Trophoblast cell (in vitro differentiated cells and primary cell): ENCODE results near the gene SCMH1.
"Not testable (repeated sequence)": the region's sequence is repeated elsewhere in the genome, so short reads cannot be mapped to it uniquely, and the experiment has no call there.

Experiments
- DNase-seq, 2 donors: peaks; one replicate each; pipeline ENCODE4 v3.0.0-alpha.2; 2016
- H2AFZ ChIP-seq: 2 replicates; pipeline ENCODE4 v1.6.1; 2013; ENCODE audit warnings: low read length, moderate library complexity, mild to moderate bottlenecking; ENCODE audit not compliant: insufficient read depth, poor library complexity
- H2AK5ac ChIP-seq: 2 replicates; pipeline ENCODE4 v1.6.1; 2013; ENCODE audit warnings: mild to moderate bottlenecking, low read length
- H2BK120ac ChIP-seq: 2 replicates; pipeline ENCODE4 v1.6.1; 2013; ENCODE audit warnings: low read length, mild to moderate bottlenecking, moderate library complexity; ENCODE audit not compliant: insufficient read depth, poor library complexity
- H2BK12ac ChIP-seq: 2 replicates; pipeline ENCODE4 v1.6.1; 2013; ENCODE audit warnings: mild to moderate bottlenecking, low read length, moderate library complexity
- H2BK5ac ChIP-seq: 2 replicates; pipeline ENCODE4 v1.6.1; 2013; ENCODE audit warnings: low read length, low read depth, moderate library complexity, mild to moderate bottlenecking; ENCODE audit not compliant: poor library complexity
- H3K14ac ChIP-seq: 2 replicates; pipeline ENCODE4 v1.6.1; 2013; ENCODE audit warnings: mild to moderate bottlenecking, low read length
- H3K18ac ChIP-seq: 2 replicates; pipeline ENCODE4 v1.6.1; 2013; ENCODE audit warnings: mild to moderate bottlenecking, low read length
- H3K23ac ChIP-seq: 2 replicates; pipeline ENCODE4 v1.6.1; 2013; ENCODE audit warnings: low read length
- H3K27ac ChIP-seq: 2 replicates; pipeline ENCODE4 v1.5.1; 2013; ENCODE audit warnings: low read depth, mild to moderate bottlenecking, inconsistent platforms, low read length, moderate library complexity
- H3K27me3 ChIP-seq: 2 replicates; pipeline ENCODE4 v1.6.1; 2013; ENCODE audit warnings: inconsistent platforms, mild to moderate bottlenecking, low read length, moderate library complexity; ENCODE audit not compliant: insufficient read depth
- H3K36me3 ChIP-seq, 2 experiments: 1 replicate in 1 of 2; 2 replicates in 1 of 2; pipeline ENCODE4 v1.6.1; 2013; ENCODE audit warnings: low read length in 2 of 2, mild to moderate bottlenecking in 2 of 2, moderate library complexity in 1 of 2; ENCODE audit not compliant: insufficient read depth in 2 of 2, control insufficient read depth in 1 of 2
- H3K4ac ChIP-seq: 2 replicates; pipeline ENCODE4 v1.6.1; 2013; ENCODE audit warnings: low read depth, mild to moderate bottlenecking, low read length, moderate library complexity
- H3K4me1 ChIP-seq, 2 experiments: 1 replicate in 1 of 2; 2 replicates in 1 of 2; pipeline ENCODE4 v1.6.1; 2013; ENCODE audit warnings: low read length in 2 of 2, mild to moderate bottlenecking in 2 of 2, moderate library complexity in 1 of 2; ENCODE audit not compliant: insufficient read depth in 2 of 2, control insufficient read depth in 1 of 2
- H3K4me2 ChIP-seq: 2 replicates; pipeline ENCODE4 v1.6.1; 2013; ENCODE audit warnings: inconsistent platforms, mild to moderate bottlenecking, low read length, moderate library complexity
- H3K4me3 ChIP-seq: 2 replicates; pipeline ENCODE4 v1.5.1; 2013; ENCODE audit warnings: mild to moderate bottlenecking, low read depth, low read length, inconsistent platforms
- H3K79me1 ChIP-seq: one replicate; pipeline ENCODE4 v1.6.1; 2013; ENCODE audit warnings: low read length
- H3K79me2 ChIP-seq: 2 replicates; pipeline ENCODE4 v1.6.1; 2013; ENCODE audit warnings: low read length, mild to moderate bottlenecking; ENCODE audit not compliant: control insufficient read depth, insufficient read depth, poor library complexity
- H3K9ac ChIP-seq: 2 replicates; pipeline ENCODE4 v1.6.1; 2013; ENCODE audit warnings: mild to moderate bottlenecking, low read length
- H3K9me3 ChIP-seq: 2 replicates; pipeline ENCODE4 v1.6.1; 2013; ENCODE audit warnings: low read depth, mild to moderate bottlenecking, control low read depth, inconsistent platforms, low read length; ENCODE audit not compliant: insufficient read depth
- H4K12ac ChIP-seq: 2 replicates; pipeline ENCODE4 v1.6.1; 2013; ENCODE audit warnings: low read depth, mild to moderate bottlenecking, low read length, moderate library complexity
- H4K8ac ChIP-seq: 2 replicates; pipeline ENCODE4 v1.6.1; 2013; ENCODE audit warnings: low read depth, mild to moderate bottlenecking, low read length, moderate library complexity
- H4K91ac ChIP-seq: one replicate; pipeline ENCODE4 v1.6.1; 2013; ENCODE audit warnings: low read depth, mild to moderate bottlenecking, low read length, moderate library complexity
- WGBS: extraction: QIAGEN DNeasy Blood & Tissue Kit; methylation state at CpG from one replicate; pipeline ENCODE4 v1.1.7; 2013; ENCODE audit warnings: missing lambda C conversion rate; ENCODE audit not compliant: insufficient read length, insufficient coverage; ENCODE audit errors: extremely low coverage; 5-methylcytosine and 5-hydroxymethylcytosine counted together

The SCMH1 gene

DNA sequence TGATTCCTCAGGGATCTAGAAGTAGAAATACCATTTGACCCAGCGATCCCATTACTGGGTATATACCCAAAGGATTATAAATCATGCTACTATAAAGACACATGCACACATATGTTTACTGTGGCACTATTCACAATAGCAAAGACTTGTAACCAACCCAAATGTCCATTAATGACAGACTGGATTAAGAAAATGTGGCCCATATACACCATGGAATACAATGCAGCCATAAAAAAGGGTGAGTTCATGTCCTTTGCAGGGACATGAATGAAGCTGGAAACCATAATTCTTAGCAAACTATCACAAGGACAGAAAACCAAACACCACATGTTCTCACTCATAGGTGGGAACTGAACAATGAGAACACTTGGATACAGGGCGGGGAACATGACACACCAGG, 30.5 kb downstream of the SCMH1 start:
- H2BK120ac ChIP-seq, H3K9ac ChIP-seq, H4K12ac ChIP-seq, DNase-seq, H4K8ac ChIP-seq, H4K91ac ChIP-seq, H3K4me2 ChIP-seq, H2AFZ ChIP-seq, H3K27me3 ChIP-seq, H3K4me3 ChIP-seq, H3K36me3 ChIP-seq, H3K4ac ChIP-seq, H3K27ac ChIP-seq, H3K9me3 ChIP-seq, H3K4me1 ChIP-seq, H2AK5ac ChIP-seq, H3K18ac ChIP-seq, H2BK12ac ChIP-seq, H3K79me1 ChIP-seq, H3K14ac ChIP-seq, H3K79me2 ChIP-seq, H2BK5ac ChIP-seq, H3K23ac ChIP-seq: not testable (repeated sequence)
- WGBS, result no CpG with 5 or more reads among the region's 2 CpGs

DNA sequence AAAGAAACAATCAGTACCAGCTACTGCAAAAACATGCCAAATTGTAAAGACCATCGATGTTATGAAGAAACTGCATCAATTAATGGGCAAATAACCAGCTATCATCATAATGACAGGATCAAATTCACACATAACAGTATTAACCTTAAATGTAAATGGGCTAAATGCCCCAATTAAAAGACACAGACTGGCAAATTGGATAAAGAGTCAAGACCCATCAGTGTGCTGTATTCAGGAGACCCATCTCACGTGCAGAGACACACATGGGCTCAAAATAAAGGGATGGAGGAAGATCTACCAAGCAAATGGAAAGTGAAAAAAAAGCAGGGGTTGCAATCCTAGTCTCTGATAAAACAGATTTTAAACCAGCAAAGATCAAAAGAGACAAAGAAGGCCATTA, 35.1 kb downstream of the SCMH1 start:
- H2BK12ac ChIP-seq, H3K79me2 ChIP-seq, H4K12ac ChIP-seq, DNase-seq, H3K9me3 ChIP-seq, H3K27me3 ChIP-seq, H2AFZ ChIP-seq, H3K9ac ChIP-seq, H4K8ac ChIP-seq, H3K14ac ChIP-seq, H2BK5ac ChIP-seq, H3K4me2 ChIP-seq, H3K18ac ChIP-seq, H3K4me1 ChIP-seq, H3K4me3 ChIP-seq, H4K91ac ChIP-seq, H2BK120ac ChIP-seq, H2AK5ac ChIP-seq, H3K27ac ChIP-seq, H3K4ac ChIP-seq, H3K79me1 ChIP-seq, H3K23ac ChIP-seq, H3K36me3 ChIP-seq: not testable (repeated sequence)
- no CpG with 5 or more reads among the region's 2 CpGs for WGBS

DNA sequence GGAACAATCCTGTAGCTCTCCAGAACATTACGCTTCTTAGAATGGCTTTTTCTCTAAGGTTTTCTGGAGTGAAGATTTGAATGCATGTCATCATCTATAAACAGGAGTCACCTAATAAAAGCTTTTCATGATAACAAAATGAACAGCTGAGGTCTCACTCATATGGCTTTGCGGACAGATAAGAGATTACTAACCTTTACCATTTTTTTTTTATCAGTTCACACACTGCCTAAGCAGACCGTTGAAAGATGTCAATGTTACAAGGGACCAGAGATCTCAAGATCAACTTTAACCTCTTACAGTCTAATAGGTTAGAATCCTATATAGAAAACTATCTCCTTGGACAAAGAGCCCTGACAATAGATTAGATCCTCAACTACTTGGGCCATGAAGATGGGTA, 41.4 kb downstream of the SCMH1 start:
- Histone ChIP-seq H2AK5ac (no peak overlapping the region), H4K12ac (no peak overlapping the region), H3K4me2 (no peak overlapping the region), H3K18ac (no peak overlapping the region), H3K27ac (no peak overlapping the region), H3K36me3 (peaks cover 2 to 8% of the 10 kb centered on the region in 2 experiments), H2BK5ac (no peak overlapping the region), H3K4me3 (no peak overlapping the region), H3K27me3 (no peaks in the 10 kb centered on the region), H3K79me2 (no peaks in the 10 kb centered on the region), H4K8ac (no peak overlapping the region), H2BK120ac (no peak overlapping the region), H3K4me1 (no peaks in the 10 kb centered on the region), H3K9me3 (peaks cover 4% of the 10 kb centered on the region), H3K14ac (no peak overlapping the region), H3K23ac (no peak overlapping the region), H2AFZ (no peak overlapping the region), H3K4ac (no peak overlapping the region), H3K79me1 (no peaks in the 10 kb centered on the region), H2BK12ac (no peak overlapping the region), H3K9ac (no peak overlapping the region), H4K91ac (no peak overlapping the region)
- WGBS, result no CpG with 5 or more reads among the region's 3 CpGs
- DNase-seq, result no peak

DNA sequence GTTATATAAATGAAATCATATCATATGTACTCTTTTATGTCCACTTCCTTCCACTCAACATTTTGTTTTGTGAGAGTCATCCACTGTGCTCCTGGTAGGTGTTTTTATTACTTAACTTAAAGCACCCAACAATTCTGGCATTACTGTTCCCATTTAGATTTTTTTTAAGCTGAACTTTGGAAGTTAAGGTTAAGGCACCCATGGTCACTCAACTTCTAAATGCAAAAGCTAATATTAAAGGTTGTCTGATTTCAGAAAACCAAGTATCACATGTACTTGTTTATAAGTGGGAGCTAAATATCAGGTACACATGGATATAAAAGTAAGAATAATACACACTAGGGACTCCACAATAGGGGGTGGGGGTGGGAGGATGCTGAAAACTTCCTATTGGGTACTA, 42.7 kb downstream of the SCMH1 start:
- Histone ChIP-seq H3K79me1 (no peaks in the 10 kb centered on the region), H3K4ac (no peak overlapping the region), H3K9ac (no peak overlapping the region), H2BK12ac (no peak overlapping the region), H3K79me2 (no peaks in the 10 kb centered on the region), H2AFZ (no peak overlapping the region), H3K27ac (no peak overlapping the region), H2AK5ac (no peak overlapping the region), H3K9me3 (peaks cover 2% of the 10 kb centered on the region), H3K18ac (no peak overlapping the region), H3K4me2 (no peak overlapping the region), H4K12ac (no peak overlapping the region), H4K8ac (no peak overlapping the region), H2BK120ac (no peak overlapping the region), H4K91ac (no peak overlapping the region), H3K27me3 (no peaks in the 10 kb centered on the region), H2BK5ac (no peak overlapping the region), H3K4me1 (no peaks in the 10 kb centered on the region), H3K23ac (no peak overlapping the region), H3K4me3 (no peak overlapping the region), H3K14ac (no peak overlapping the region), H3K36me3 (no peaks in the 10 kb centered on the region)
- no peak for DNase-seq
